Chondrocyte (in vitro differentiated cells): ENCODE data around the gene SPAG8. TPM values are rescaled to one million over a fixed set of nuclear protein-coding genes. Genes with fewer than 3 reads are reported as not detected.
A peak's percentile ranks its signal among the peaks of the same experiment; 100 is the strongest.

Source experiments
- DNase-seq: peaks from one replicate; pipeline ENCODE4 v3.0.0; 2021; ENCODE audit warnings: mixed read lengths, low spot score
- H3K27ac Mint-ChIP-seq: one replicate; pipeline ENCODE4 v1.8.0; 2021; ENCODE audit warnings: mild to moderate bottlenecking, moderate library complexity, mixed read lengths; ENCODE audit not compliant: unreplicated experiment
- H3K27me3 Mint-ChIP-seq: 2 replicates; pipeline ENCODE4 v1.8.0; 2021; ENCODE audit warnings: low read depth, mixed read lengths
- H3K36me3 Mint-ChIP-seq: 2 replicates; pipeline ENCODE4 v1.8.0; 2021; ENCODE audit warnings: low read depth, mixed read lengths
- H3K4me1 Mint-ChIP-seq: 2 replicates; pipeline ENCODE4 v1.8.0; 2021; ENCODE audit warnings: low read depth, mild to moderate bottlenecking, mixed read lengths
- H3K4me3 Mint-ChIP-seq: one replicate; pipeline ENCODE4 v1.8.0; 2021; ENCODE audit warnings: mild to moderate bottlenecking, moderate library complexity, mixed read lengths; ENCODE audit not compliant: unreplicated experiment
- H3K9me3 Mint-ChIP-seq: 2 replicates; pipeline ENCODE4 v1.8.0; 2021; ENCODE audit warnings: low read depth, mixed read lengths
- CTCF ChIP-seq: fragments of 200-600 bp; sonication (generic); IDR thresholded peaks from 2 replicates; pipeline ENCODE4 v1.5.0; 2021; ENCODE audit warnings: antibody characterized with exemption, mild to moderate bottlenecking, moderate library complexity
- total RNA-seq: library from RNA; stranded (reverse); gene quantifications from 3 replicates; pipeline ENCODE4 v1.2.1, GENCODE V29; 2021

The SPAG8 gene
- total RNA-seq, 1 donor from 2014 or later: 0.30 TPM

- no peak overlapping the region for H3K4me3 Mint-ChIP-seq
- no peak overlapping the region for H3K27ac Mint-ChIP-seq
- no peaks in the 10 kb centered on the region for H3K9me3 Mint-ChIP-seq
- peaks cover 20% of the 10 kb centered on the region for H3K36me3 Mint-ChIP-seq
- TF ChIP-seq CTCF: no peak
- no peaks in the 10 kb centered on the region for H3K27me3 Mint-ChIP-seq
- DNase-seq: no peak
- H3K4me1 Mint-ChIP-seq: peaks cover 51% of the 10 kb centered on the region
Measured at GRCh38 chr9:35797311-35798109, 14.6 kb downstream of the SPAG8 start.

- no peak for DNase-seq
- Mint-ChIP-seq H3K27me3 (no peaks in the 10 kb centered on the region), H3K36me3 (peaks cover 7% of the 10 kb centered on the region), H3K9me3 (no peaks in the 10 kb centered on the region), H3K4me3 (no peak overlapping the region), H3K27ac (no peak overlapping the region), H3K4me1 (peaks cover 56% of the 10 kb centered on the region)
- no peak for TF ChIP-seq CTCF
Measured at GRCh38 chr9:35795695-35796094, 16.4 kb downstream of the SPAG8 start.

- H3K4me1 Mint-ChIP-seq: peaks cover 57% of the 10 kb centered on the region
- no peak overlapping the region for H3K27ac Mint-ChIP-seq
- H3K27me3 Mint-ChIP-seq: no peaks in the 10 kb centered on the region
- H3K36me3 Mint-ChIP-seq: no peaks in the 10 kb centered on the region
- DNase-seq: no peak
- H3K4me3 Mint-ChIP-seq: peak overlapping the region; percentile 63
- no peaks in the 10 kb centered on the region for H3K9me3 Mint-ChIP-seq
- no peak for TF ChIP-seq CTCF
Measured at GRCh38 chr9:35793461-35793860, 18.6 kb downstream of the SPAG8 start.

- peak overlapping the region; percentile 63 for H3K4me3 Mint-ChIP-seq
- no peaks in the 10 kb centered on the region for H3K36me3 Mint-ChIP-seq
- H3K4me1 Mint-ChIP-seq: peaks cover 51% of the 10 kb centered on the region
- H3K27ac Mint-ChIP-seq: no peak overlapping the region
- no peaks in the 10 kb centered on the region for H3K27me3 Mint-ChIP-seq
- H3K9me3 Mint-ChIP-seq: no peaks in the 10 kb centered on the region
- DNase-seq: no peak
- TF ChIP-seq CTCF: no peak
Measured at GRCh38 chr9:35792826-35793225, 19.2 kb downstream of the SPAG8 start.

GRCh38 chr9:35792024-35792813 lies 19.8 kb downstream of the SPAG8 start:
- Mint-ChIP-seq H3K27ac (no peak overlapping the region), H3K4me1 (peaks cover 49% of the 10 kb centered on the region), H3K9me3 (no peaks in the 10 kb centered on the region), H3K36me3 (no peaks in the 10 kb centered on the region), H3K4me3 (peak overlapping the region; percentile 63), H3K27me3 (no peaks in the 10 kb centered on the region)
- TF ChIP-seq CTCF: no peak
- no peak for DNase-seq
